Hepatocyte (in vitro differentiated cells): Measurements from ENCODE around the gene BOK. TPM values are rescaled to one million over a fixed set of nuclear protein-coding genes. Genes with fewer than 3 reads are reported as not detected.

Experiments
- DNase-seq: peaks from one replicate; pipeline ENCODE4 v3.0.0-alpha.2; 2016; ENCODE audit warnings: low spot score
- H2AFZ ChIP-seq: fragments of 200-600 bp; sonication (generic); 2 replicates; pipeline ENCODE4 v1.6.0; 2016; ENCODE audit warnings: antibody characterized with exemption, mild to moderate bottlenecking
- H3K27ac ChIP-seq: fragments of 200-600 bp; sonication (generic); 2 replicates; pipeline ENCODE4 v1.5.1; 2016; ENCODE audit warnings: mild to moderate bottlenecking
- H3K27me3 ChIP-seq: fragments of 200-600 bp; sonication (generic); 2 replicates; pipeline ENCODE4 v1.6.1; 2016
- H3K36me3 ChIP-seq: fragments of 200-600 bp; sonication (generic); replicated peaks from 2 replicates; pipeline ENCODE4 v1.5.1; 2016; ENCODE audit warnings: low read depth; ENCODE audit not compliant: insufficient read depth
- H3K4me1 ChIP-seq: fragments of 200-600 bp; sonication (generic); 2 replicates; pipeline ENCODE4 v1.5.1; 2016; ENCODE audit warnings: mild to moderate bottlenecking, moderate library complexity; ENCODE audit not compliant: insufficient read depth
- H3K4me2 ChIP-seq: fragments of 200-600 bp; sonication (generic); 2 replicates; pipeline ENCODE4 v1.6.0; 2016
- H3K4me3 ChIP-seq: fragments of 200-600 bp; sonication (generic); 2 replicates; pipeline ENCODE4 v1.5.1; 2016; ENCODE audit warnings: mild to moderate bottlenecking
- H3K79me2 ChIP-seq: fragments of 200-600 bp; sonication (generic); 2 replicates; pipeline ENCODE4 v1.6.0; 2017; ENCODE audit warnings: mild to moderate bottlenecking
- H3K9me2 ChIP-seq: fragments of 200-600 bp; sonication (generic); replicated peaks from 2 replicates; pipeline ENCODE4 v1.6.0; 2017; ENCODE audit warnings: mild to moderate bottlenecking; ENCODE audit not compliant: insufficient read depth
- H3K9me3 ChIP-seq: fragments of 200-600 bp; sonication (generic); 2 replicates; pipeline ENCODE4 v1.5.1; 2016; ENCODE audit warnings: low read depth, mild to moderate bottlenecking
- H4K20me1 ChIP-seq: fragments of 200-600 bp; sonication (generic); 2 replicates; pipeline ENCODE4 v1.6.0; 2016; ENCODE audit warnings: mild to moderate bottlenecking; ENCODE audit not compliant: insufficient read depth, poor library complexity, severe bottlenecking
- CTCF ChIP-seq: fragments of 200-600 bp; sonication (generic); IDR thresholded peaks from 2 replicates; pipeline ENCODE4 v1.5.1; 2016; ENCODE audit warnings: antibody characterized with exemption, mild to moderate bottlenecking; ENCODE audit not compliant: poor library complexity
- EZH2 ChIP-seq: fragments of 200-600 bp; sonication (generic); IDR thresholded peaks from 2 replicates; pipeline ENCODE4 v1.6.1; 2016; ENCODE audit warnings: antibody characterized with exemption, mild to moderate bottlenecking, borderline replicate concordance
- EZH2phosphoT487 ChIP-seq: fragments of 200-600 bp; sonication (generic); IDR thresholded peaks from one replicate; pipeline ENCODE4 v1.6.1; 2018; ENCODE audit warnings: antibody characterized with exemption, mild to moderate bottlenecking, low read depth, moderate library complexity; ENCODE audit not compliant: unreplicated experiment, severe bottlenecking
- WGBS: methylation state at CpG from one replicate; pipeline ENCODE4 v1.1.6; 2016; ENCODE audit warnings: low lambda C conversion rate; ENCODE audit errors: missing lambda C conversion rate; 5-methylcytosine and 5-hydroxymethylcytosine counted together
- polyA plus RNA-seq: library from polyadenylated mRNA; unstranded; fragments of >200 nt; fragmentation: Nextera tagmentation; extraction: Ambion mirVana; gene quantifications from 2 replicates; pipeline ENCODE4 v1.2.1, GENCODE V29; 2016
- small RNA-seq: library from RNA; depleted of rRNA; stranded (forward); fragments of <200 nt; gene quantifications from one replicate; pipeline ENCODE3, GENCODE V24; 2014
- total RNA-seq: library from RNA; depleted of rRNA; stranded (reverse); fragments of >200 nt; gene quantifications from 2 replicates; pipeline ENCODE4 v1.2.3, GENCODE V29; 2014

The BOK gene
- total and polyA plus RNA-seq, 2 experiments from 2014 or later = 24.2 to 26.5 TPM

GRCh38 chr2:241620419-241620769, 61.8 kb downstream of the BOK start:
- Histone ChIP-seq H4K20me1 (no peaks in the 10 kb centered on the region), H3K9me2 (no peaks in the 10 kb centered on the region), H3K4me1 (no peaks in the 10 kb centered on the region), H3K4me3 (no peak overlapping the region), H2AFZ (no peak overlapping the region), H3K79me2 (peaks cover 77% of the 10 kb centered on the region), H3K27me3 (no peaks in the 10 kb centered on the region), H3K9me3 (no peaks in the 10 kb centered on the region), H3K4me2 (no peak overlapping the region), H3K27ac (no peak overlapping the region), H3K36me3 (no peaks in the 10 kb centered on the region)
- no peak for DNase-seq
- 96% methylated on average over 5 of the region's 6 CpGs for whole genome bisulfite sequencing
- no peak for TF ChIP-seq EZH2phosphoT487
- TF ChIP-seq CTCF = no peak
- TF ChIP-seq EZH2 = no peak

Small RNAs within 50 kb of the gene (small RNA-seq; reads per million reads assigned to genes)
- 0.09 reads per million for gene RNA5SP122

Other genes with a start within 250 kb of the BOK start
- gene HDLBP, start 243.1 kb upstream of the BOK start, total RNA-seq = 393 and 437 TPM in 2 replicates
- 389 and 394 TPM in 2 replicates for gene HDLBP, start 243.1 kb upstream of the BOK start, polyA plus RNA-seq
- gene SEPTIN2, start 242.8 kb upstream of the BOK start, total RNA-seq = 373 and 388 TPM in 2 replicates
- 314 and 315 TPM in 2 replicates for gene SEPTIN2, start 242.8 kb upstream of the BOK start, polyA plus RNA-seq
- 29.1 and 29.3 TPM in 2 replicates for gene FARP2, start 202.5 kb upstream of the BOK start, total RNA-seq
- 28.4 and 29.6 TPM in 2 replicates for gene FARP2, start 202.5 kb upstream of the BOK start, polyA plus RNA-seq
- 177 and 183 TPM in 2 replicates for gene STK25, start 50.2 kb upstream of the BOK start, total RNA-seq
- 192 and 199 TPM in 2 replicates for gene STK25, start 50.2 kb upstream of the BOK start, polyA plus RNA-seq
- gene THAP4, start 78.4 kb downstream of the BOK start, total RNA-seq = 33.5 and 43.2 TPM in 2 replicates
- gene THAP4, start 78.4 kb downstream of the BOK start, polyA plus RNA-seq = 58.1 and 59.8 TPM in 2 replicates
- gene ATG4B, start 78.9 kb downstream of the BOK start, total RNA-seq = 61.0 and 61.3 TPM in 2 replicates
- 108 and 126 TPM in 2 replicates for gene ATG4B, start 78.9 kb downstream of the BOK start, polyA plus RNA-seq
- gene DTYMK, start 128.1 kb downstream of the BOK start, total RNA-seq = 18.9 and 20.7 TPM in 2 replicates
- gene DTYMK, start 128.1 kb downstream of the BOK start, polyA plus RNA-seq = 52.3 and 55.5 TPM in 2 replicates
- 17.5 and 33.4 TPM in 2 replicates for gene ING5, start 143.3 kb downstream of the BOK start, total RNA-seq
- 27.6 and 28.9 TPM in 2 replicates for gene ING5, start 143.3 kb downstream of the BOK start, polyA plus RNA-seq
- 12.9 TPM in 2 replicates for gene D2HGDH, start 175.9 kb downstream of the BOK start, total RNA-seq
- gene D2HGDH, start 175.9 kb downstream of the BOK start, polyA plus RNA-seq = 41.2 and 54.8 TPM in 2 replicates
- 0.20 and 0.53 TPM in 2 replicates for gene GAL3ST2, start 218.1 kb downstream of the BOK start, total RNA-seq
- gene GAL3ST2, start 218.1 kb downstream of the BOK start, polyA plus RNA-seq = not detected in 2 replicates